Smooth muscle cell (in vitro differentiated cells): Measurements from ENCODE around the gene EVC2. TPM values are rescaled to one million over a fixed set of nuclear protein-coding genes. Genes with fewer than 3 reads are reported as not detected.

Source experiments
- DNase-seq: peaks from one replicate; lab custom pipeline; 2025; ENCODE audit not compliant: unreplicated experiment; lab: John Stamatoyannopoulos, UW
- H2AFZ ChIP-seq: fragments of 200-600 bp; sonication (generic); 2 replicates; pipeline ENCODE4 v1.6.0; 2016; ENCODE audit warnings: antibody characterized with exemption, low read depth, mild to moderate bottlenecking
- H3F3A ChIP-seq: fragments of 200-600 bp; sonication (generic); 2 replicates; pipeline ENCODE4 v1.6.0; 2017; ENCODE audit warnings: antibody characterized with exemption, low read depth
- H3K27ac ChIP-seq: fragments of 200-600 bp; sonication (generic); 2 replicates; pipeline ENCODE4 v1.5.1; 2016; ENCODE audit warnings: low read depth, mild to moderate bottlenecking
- H3K27me3 ChIP-seq: fragments of 200-600 bp; sonication (generic); 2 replicates; pipeline ENCODE4 v1.6.1; 2016; ENCODE audit warnings: low read depth, mild to moderate bottlenecking
- H3K36me3 ChIP-seq: fragments of 200-600 bp; sonication (generic); 2 replicates; pipeline ENCODE4 v1.5.1; 2016; ENCODE audit warnings: low read depth
- H3K4me1 ChIP-seq: fragments of 200-600 bp; sonication (generic); 2 replicates; pipeline ENCODE4 v1.5.1; 2016; ENCODE audit warnings: low read depth
- H3K4me2 ChIP-seq: fragments of 200-600 bp; sonication (generic); 2 replicates; pipeline ENCODE4 v1.6.0; 2016; ENCODE audit warnings: mild to moderate bottlenecking
- H3K4me3 ChIP-seq: fragments of 200-600 bp; sonication (generic); 2 replicates; pipeline ENCODE4 v1.5.1; 2016; ENCODE audit warnings: mild to moderate bottlenecking
- H3K79me2 ChIP-seq: fragments of 200-600 bp; sonication (generic); 2 replicates; pipeline ENCODE4 v1.6.0; 2016; ENCODE audit warnings: low read depth, mild to moderate bottlenecking
- H3K9ac ChIP-seq: fragments of 200-600 bp; sonication (generic); 2 replicates; pipeline ENCODE4 v1.6.0; 2016; ENCODE audit warnings: low read depth
- H3K9me3 ChIP-seq: fragments of 200-600 bp; sonication (generic); replicated peaks from 2 replicates; pipeline ENCODE4 v1.5.1; 2016; ENCODE audit warnings: low read depth
- H4K20me1 ChIP-seq: fragments of 200-600 bp; sonication (generic); 2 replicates; pipeline ENCODE4 v1.6.0; 2016; ENCODE audit warnings: low read depth
- WGBS: methylation state at CpG from one replicate; pipeline ENCODE4 v1.1.7; 2016; ENCODE audit warnings: low lambda C conversion rate; 5-methylcytosine and 5-hydroxymethylcytosine counted together
- polyA plus RNA-seq: library from polyadenylated mRNA; unstranded; fragments of >200 nt; fragmentation: Nextera tagmentation; extraction: Ambion mirVana; gene quantifications from 2 replicates; pipeline ENCODE4 v1.2.1, GENCODE V29; 2016
- total RNA-seq: library from RNA; depleted of rRNA; stranded (reverse); fragments of >200 nt; gene quantifications from 2 replicates; pipeline ENCODE4 v1.2.3, GENCODE V29; 2014
- TF ChIP-seq, protein P1 (sequence below): fragments of 200-600 bp; sonication (generic); IDR thresholded peaks from 2 replicates; pipeline ENCODE4 v1.5.1; 2017; ENCODE audit warnings: borderline replicate concordance, mild to moderate bottlenecking, antibody characterized with exemption; ENCODE audit not compliant: insufficient read depth, poor library complexity, severe bottlenecking

The EVC2 gene
- total and polyA plus RNA-seq, 2 experiments from 2014 or later: 6.9 to 7.9 TPM

DNA sequence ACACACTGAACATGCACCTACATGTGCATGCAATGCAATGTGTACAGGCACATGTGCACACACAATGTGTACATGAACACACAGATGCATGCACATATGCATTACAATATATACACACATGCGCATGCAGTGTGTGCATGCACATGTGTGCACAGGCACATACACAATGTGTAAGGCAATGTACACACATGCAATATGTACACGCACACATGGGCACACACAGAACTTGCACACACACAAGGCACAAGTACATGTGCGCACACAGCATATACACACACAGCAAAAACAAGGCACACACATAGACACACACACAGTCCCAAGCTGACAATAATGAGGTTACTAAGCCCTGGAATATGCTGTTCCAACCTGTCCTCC lies 76.3 kb downstream of the EVC2 start:
- Histone ChIP-seq H2AFZ (no peak overlapping the region), H3K4me2 (no peak overlapping the region), H3K4me3 (no peak overlapping the region), H3K9ac (no peak overlapping the region), H3K36me3 (no peaks in the 10 kb centered on the region), H3K4me1 (no peaks in the 10 kb centered on the region), H3K27ac (no peak overlapping the region), H3K27me3 (no peaks in the 10 kb centered on the region), H3K79me2 (no peaks in the 10 kb centered on the region), H3K9me3 (no peaks in the 10 kb centered on the region), H3F3A (no peaks in the 10 kb centered on the region), H4K20me1 (no peaks in the 10 kb centered on the region)
- TF ChIP-seq, protein P1, sequence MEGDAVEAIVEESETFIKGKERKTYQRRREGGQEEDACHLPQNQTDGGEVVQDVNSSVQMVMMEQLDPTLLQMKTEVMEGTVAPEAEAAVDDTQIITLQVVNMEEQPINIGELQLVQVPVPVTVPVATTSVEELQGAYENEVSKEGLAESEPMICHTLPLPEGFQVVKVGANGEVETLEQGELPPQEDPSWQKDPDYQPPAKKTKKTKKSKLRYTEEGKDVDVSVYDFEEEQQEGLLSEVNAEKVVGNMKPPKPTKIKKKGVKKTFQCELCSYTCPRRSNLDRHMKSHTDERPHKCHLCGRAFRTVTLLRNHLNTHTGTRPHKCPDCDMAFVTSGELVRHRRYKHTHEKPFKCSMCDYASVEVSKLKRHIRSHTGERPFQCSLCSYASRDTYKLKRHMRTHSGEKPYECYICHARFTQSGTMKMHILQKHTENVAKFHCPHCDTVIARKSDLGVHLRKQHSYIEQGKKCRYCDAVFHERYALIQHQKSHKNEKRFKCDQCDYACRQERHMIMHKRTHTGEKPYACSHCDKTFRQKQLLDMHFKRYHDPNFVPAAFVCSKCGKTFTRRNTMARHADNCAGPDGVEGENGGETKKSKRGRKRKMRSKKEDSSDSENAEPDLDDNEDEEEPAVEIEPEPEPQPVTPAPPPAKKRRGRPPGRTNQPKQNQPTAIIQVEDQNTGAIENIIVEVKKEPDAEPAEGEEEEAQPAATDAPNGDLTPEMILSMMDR: no peak
- WGBS: 80% methylated on average over 3 of the region's 3 CpGs
- no peak for DNase-seq

DNA sequence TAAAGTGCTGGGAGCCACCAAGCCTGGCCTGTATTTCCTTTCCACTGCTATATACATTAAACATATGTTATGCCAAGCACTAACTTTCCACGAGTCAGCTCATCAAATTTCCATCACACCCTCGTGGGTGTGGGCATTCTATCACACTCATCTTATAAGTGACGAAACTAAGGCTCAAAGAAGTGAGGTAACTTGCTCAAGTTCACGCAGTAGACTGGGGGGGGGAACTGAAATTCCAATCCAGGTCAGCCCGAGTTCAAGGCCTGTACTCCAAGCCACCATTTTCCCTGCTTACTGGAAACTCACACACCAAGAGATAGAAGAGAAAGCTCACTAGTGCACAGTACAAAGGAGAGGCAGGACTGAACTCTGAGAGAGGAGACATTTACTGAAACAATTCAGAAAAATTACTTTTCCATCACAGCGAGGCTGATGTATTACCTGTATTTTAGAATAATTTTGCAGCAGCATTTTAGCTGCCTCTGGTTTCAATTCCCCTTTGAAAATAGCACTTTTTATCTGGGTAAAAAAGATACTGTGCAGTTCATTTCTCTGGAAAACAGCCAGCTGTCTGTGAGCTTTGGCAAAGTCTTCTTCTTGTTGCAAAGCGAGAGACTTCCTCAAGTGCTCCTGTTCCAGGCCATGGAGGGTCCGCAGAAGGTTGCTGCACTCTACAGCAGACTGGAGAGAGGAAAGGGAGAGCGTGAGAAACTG lies 76.8 kb downstream of the EVC2 start:
- Histone ChIP-seq H3K4me3 (no peak overlapping the region), H3K36me3 (no peaks in the 10 kb centered on the region)
- WGBS: 96% methylated on average over 9 of the region's 9 CpGs

DNA sequence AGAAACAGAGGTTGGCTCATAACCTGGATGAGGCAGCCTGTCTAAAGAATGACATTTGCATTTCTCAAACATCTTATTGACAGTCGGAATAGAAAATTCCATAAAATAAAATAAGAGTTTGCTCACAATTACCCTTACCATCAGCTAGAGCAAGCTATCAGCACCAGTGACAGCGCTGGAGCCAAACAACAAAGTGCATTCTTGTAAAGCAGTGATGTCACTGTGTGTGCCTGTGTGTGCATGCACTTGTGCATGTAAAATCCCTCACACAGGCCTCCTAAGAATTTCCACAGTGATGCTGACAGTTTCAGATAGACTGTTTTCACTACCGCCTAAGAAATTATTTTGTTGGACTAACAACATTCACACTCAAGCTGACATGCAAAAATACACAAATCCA lies 77.6 kb downstream of the EVC2 start:
- DNase-seq: no peak
- Histone ChIP-seq H3K4me2 (no peak overlapping the region), H3K36me3 (no peaks in the 10 kb centered on the region), H3F3A (no peaks in the 10 kb centered on the region), H3K9me3 (no peaks in the 10 kb centered on the region), H3K4me3 (no peak overlapping the region), H3K4me1 (no peaks in the 10 kb centered on the region), H4K20me1 (no peaks in the 10 kb centered on the region), H2AFZ (no peak overlapping the region), H3K9ac (no peak overlapping the region), H3K27ac (no peak overlapping the region), H3K27me3 (no peaks in the 10 kb centered on the region), H3K79me2 (no peaks in the 10 kb centered on the region)
- TF ChIP-seq, protein P1: no peak
- WGBS: 96% methylated on average over 3 of the region's 3 CpGs

More for the DNA sequence above, 76.8 kb downstream of the EVC2 start:
- Histone ChIP-seq H3K27ac (no peak overlapping the region), H3K4me2 (no peak overlapping the region), H3K9me3 (no peaks in the 10 kb centered on the region), H3K27me3 (no peaks in the 10 kb centered on the region), H3K79me2 (no peaks in the 10 kb centered on the region), H3K9ac (no peak overlapping the region), H3F3A (no peaks in the 10 kb centered on the region), H3K4me1 (no peaks in the 10 kb centered on the region), H2AFZ (no peak overlapping the region), H4K20me1 (no peaks in the 10 kb centered on the region)
- no peak for DNase-seq
- TF ChIP-seq, protein P1: no peak

DNA sequence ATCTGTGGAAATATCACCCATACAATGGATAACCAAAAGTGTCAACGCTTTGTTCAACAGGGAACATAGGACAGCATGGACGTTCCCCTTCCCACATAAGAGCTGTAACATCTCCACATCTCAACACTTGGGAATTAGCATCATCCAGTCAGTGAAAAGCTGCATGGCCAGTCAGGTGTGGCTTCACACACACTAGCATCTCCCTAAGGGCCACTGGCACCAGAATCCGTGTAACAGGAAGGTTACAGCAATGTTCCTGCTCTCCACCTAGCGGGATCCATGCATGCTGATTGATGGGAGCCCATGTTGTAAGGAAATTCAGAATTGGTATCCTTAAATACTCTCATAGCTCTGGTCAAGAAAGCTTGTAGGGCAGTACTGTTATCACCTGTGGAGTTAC lies 78.8 kb downstream of the EVC2 start:
- Histone ChIP-seq H3K79me2 (no peaks in the 10 kb centered on the region), H3F3A (no peaks in the 10 kb centered on the region), H3K9me3 (no peaks in the 10 kb centered on the region), H3K4me3 (no peak overlapping the region), H3K4me1 (no peaks in the 10 kb centered on the region), H3K36me3 (peaks cover under 1% of the 10 kb centered on the region), H3K9ac (no peak overlapping the region), H3K27ac (no peak overlapping the region), H3K27me3 (no peaks in the 10 kb centered on the region), H3K4me2 (no peak overlapping the region), H2AFZ (no peak overlapping the region), H4K20me1 (no peaks in the 10 kb centered on the region)
- DNase-seq: no peak
- TF ChIP-seq, protein P1: no peak
- WGBS: 93% methylated on average over 4 of the region's 4 CpGs
